ENCODE results near the gene DNASE1L1.

The DNASE1L1 gene

GRCh38 chrX:154448484-154448883, 39.4 kb upstream of the DNASE1L1 start:
- no peak for TF ChIP-seq CTCF (IDR thresholded peaks at IDR 0.05; ENCODE audit: low read length, missing control alignments)
- no peak for DNase-seq (ENCODE audit: low read depth)
- H3K4me3 ChIP-seq (replicated peaks; ENCODE audit: low read depth, low read length), result no peak overlapping the region

GRCh38 chrX:154446430-154446829, 37.4 kb upstream of the DNASE1L1 start:
- no peak for DNase-seq (ENCODE audit: low read depth)
- H3K4me3 ChIP-seq (replicated peaks; ENCODE audit: low read depth, low read length), result no peak overlapping the region
- no peak for TF ChIP-seq CTCF (IDR thresholded peaks at IDR 0.05; ENCODE audit: low read length, missing control alignments)

GRCh38 chrX:154445776-154446175, 36.7 kb upstream of the DNASE1L1 start:
- no peak for DNase-seq (ENCODE audit: low read depth)
- no peak for TF ChIP-seq CTCF (IDR thresholded peaks at IDR 0.05; ENCODE audit: low read length, missing control alignments)
- H3K4me3 ChIP-seq (replicated peaks; ENCODE audit: low read depth, low read length), result no peak overlapping the region

GRCh38 chrX:154444755-154445246, 35.7 kb upstream of the DNASE1L1 start:
- peak overlapping the region; percentile 63 for H3K4me3 ChIP-seq (replicated peaks; ENCODE audit: low read depth, low read length)
- no peak for DNase-seq (ENCODE audit: low read depth)
- no peak for TF ChIP-seq CTCF (IDR thresholded peaks at IDR 0.05; ENCODE audit: low read length, missing control alignments)

- TF ChIP-seq CTCF (IDR thresholded peaks at IDR 0.05; ENCODE audit: low read length, missing control alignments), result no peak
- DNase-seq (ENCODE audit: low read depth), result peak; percentile 53
- peak within 1 kb of the TSS; percentile 63 for H3K4me3 ChIP-seq (replicated peaks; ENCODE audit: low read depth, low read length)
These were observed 35.1 kb upstream of the DNASE1L1 start, which contains the start of gene FAM50A for GRCh38 chrX:154443992-154444754. FAM50A (plus strand) TSS chrX:154444141; CDS start chrX:154444236, 95 bp downstream.

- peak overlapping the region; percentile 36 for H3K4me3 ChIP-seq (replicated peaks; ENCODE audit: low read depth, low read length)
- DNase-seq (ENCODE audit: low read depth), result no peak
- no peak for TF ChIP-seq CTCF (IDR thresholded peaks at IDR 0.05; ENCODE audit: low read length, missing control alignments)
These were observed 34.4 kb upstream of the DNASE1L1 start for GRCh38 chrX:154443479-154443910.
